Memory B cell (primary cell): ENCODE results near the gene OR1J4.
"Not testable (repeated sequence)": the region's sequence is repeated elsewhere in the genome, so short reads cannot be mapped to it uniquely, and the experiment has no call there.

Source experiments
- ATAC-seq: fragments of 150-1000 bp; cut with Tn5 transposase; 2 replicates; pipeline ENCODE4 v1.10.0; 2021; ENCODE audit warnings: low read depth, mild to moderate bottlenecking, moderate library complexity
- DNase-seq, 2 donors: peaks; one replicate each; pipeline ENCODE4 v3.0.0; 2022; ENCODE audit warnings: low spot score in 2 of 2
- H3K27ac Mint-ChIP-seq: one replicate; pipeline ENCODE4 v1.8.0; 2022; ENCODE audit warnings: mild to moderate bottlenecking, moderate library complexity, mixed read lengths
- H3K27me3 Mint-ChIP-seq: one replicate; pipeline ENCODE4 v1.8.0; 2022; ENCODE audit warnings: mixed read lengths
- H3K36me3 Mint-ChIP-seq: one replicate; pipeline ENCODE4 v1.8.0; 2022; ENCODE audit warnings: mild to moderate bottlenecking, mixed read lengths
- H3K4me1 Mint-ChIP-seq: one replicate; pipeline ENCODE4 v1.8.0; 2022; ENCODE audit warnings: mixed read lengths
- H3K4me3 Mint-ChIP-seq: one replicate; pipeline ENCODE4 v1.8.0; 2022; ENCODE audit warnings: mild to moderate bottlenecking, moderate library complexity, mixed read lengths
- H3K9me3 Mint-ChIP-seq: one replicate; pipeline ENCODE4 v1.8.0; 2022; ENCODE audit warnings: mixed read lengths

Gene OR1J4

DNA sequence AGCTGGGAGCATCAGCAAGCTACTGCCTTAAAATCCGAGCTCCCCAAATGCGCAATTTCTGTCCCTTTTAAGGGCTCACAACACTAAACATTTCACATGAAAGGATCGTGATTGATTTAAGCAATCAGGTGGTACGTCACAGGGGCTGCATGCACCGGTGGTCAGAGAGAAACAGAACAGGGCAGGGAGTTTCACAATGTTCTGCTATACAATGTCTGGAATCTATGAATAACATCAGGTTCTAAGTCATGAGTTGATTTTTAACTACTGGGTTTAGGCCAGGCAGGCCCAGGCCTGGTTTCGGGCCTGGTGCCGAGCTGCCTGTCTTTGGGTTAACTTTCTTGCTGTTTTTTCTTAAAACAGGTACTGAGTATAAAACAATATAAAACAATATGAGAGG lies 18.1 kb downstream of the OR1J4 start:
- H3K4me3 Mint-ChIP-seq, H3K4me1 Mint-ChIP-seq, H3K27me3 Mint-ChIP-seq, H3K36me3 Mint-ChIP-seq, ATAC-seq, H3K27ac Mint-ChIP-seq, DNase-seq, H3K9me3 Mint-ChIP-seq: not testable (repeated sequence)

DNA sequence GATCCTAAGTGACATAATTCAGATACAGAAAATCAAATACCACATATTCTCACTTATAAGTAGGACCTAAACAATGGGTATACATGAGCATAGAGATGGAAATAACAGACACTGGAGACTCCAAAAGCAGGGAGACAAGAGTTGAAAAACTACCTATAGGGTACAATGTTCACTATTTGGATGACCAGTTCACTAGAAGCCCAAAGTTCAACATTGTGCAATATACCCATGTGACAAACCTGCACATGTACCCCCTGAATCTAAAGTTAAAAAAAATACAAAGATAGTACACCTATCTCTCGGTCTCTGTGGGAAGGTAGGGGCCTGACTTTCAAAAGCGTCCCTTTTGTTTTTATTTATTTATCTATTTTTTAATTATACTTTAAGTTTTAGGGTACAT lies 19.8 kb downstream of the OR1J4 start:
- Mint-ChIP-seq H3K4me3 (no peak overlapping the region), H3K36me3 (no peaks in the 10 kb centered on the region), H3K27me3 (peaks cover 3% of the 10 kb centered on the region), H3K9me3 (peaks cover 3% of the 10 kb centered on the region), H3K4me1 (no peaks in the 10 kb centered on the region), H3K27ac (no peak overlapping the region)
- no peak for DNase-seq
- ATAC-seq = no peak

- H3K4me1 Mint-ChIP-seq = no peaks in the 10 kb centered on the region
- no peak overlapping the region for H3K27ac Mint-ChIP-seq
- H3K36me3 Mint-ChIP-seq = no peaks in the 10 kb centered on the region
- no peak for ATAC-seq
- H3K4me3 Mint-ChIP-seq = no peak overlapping the region
- peaks cover 4% of the 10 kb centered on the region for H3K27me3 Mint-ChIP-seq
- peaks cover 6% of the 10 kb centered on the region for H3K9me3 Mint-ChIP-seq
- no peak for DNase-seq
These were observed 27.3 kb downstream of the OR1J4 start for GRCh38 chr9:122546196-122546595.

DNA sequence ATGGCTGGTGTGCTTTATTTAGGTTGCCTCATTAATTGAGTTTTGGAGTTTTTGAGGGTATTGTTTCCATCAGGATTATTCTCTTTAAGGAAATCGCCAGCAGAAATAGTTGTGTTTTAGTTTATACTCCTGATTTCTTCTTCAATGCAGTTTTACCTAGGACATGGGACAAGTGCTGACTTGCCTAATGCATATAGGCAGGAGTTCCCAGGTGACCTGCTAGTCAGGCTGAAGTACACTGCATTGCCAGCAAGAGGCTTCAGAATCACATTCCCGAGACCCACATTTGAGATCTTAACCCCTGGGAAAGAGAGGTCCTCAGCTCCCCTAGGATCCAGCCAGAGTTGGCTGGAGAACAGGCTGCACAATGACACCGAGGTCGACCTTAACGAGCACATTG lies 32.4 kb downstream of the OR1J4 start:
- H3K36me3 Mint-ChIP-seq = no peaks in the 10 kb centered on the region
- no peak overlapping the region for H3K27ac Mint-ChIP-seq
- peaks cover 6% of the 10 kb centered on the region for H3K9me3 Mint-ChIP-seq
- H3K4me1 Mint-ChIP-seq = no peaks in the 10 kb centered on the region
- no peak for ATAC-seq
- H3K4me3 Mint-ChIP-seq = no peak overlapping the region
- no peak for DNase-seq
- H3K27me3 Mint-ChIP-seq = peaks cover 11% of the 10 kb centered on the region

DNA sequence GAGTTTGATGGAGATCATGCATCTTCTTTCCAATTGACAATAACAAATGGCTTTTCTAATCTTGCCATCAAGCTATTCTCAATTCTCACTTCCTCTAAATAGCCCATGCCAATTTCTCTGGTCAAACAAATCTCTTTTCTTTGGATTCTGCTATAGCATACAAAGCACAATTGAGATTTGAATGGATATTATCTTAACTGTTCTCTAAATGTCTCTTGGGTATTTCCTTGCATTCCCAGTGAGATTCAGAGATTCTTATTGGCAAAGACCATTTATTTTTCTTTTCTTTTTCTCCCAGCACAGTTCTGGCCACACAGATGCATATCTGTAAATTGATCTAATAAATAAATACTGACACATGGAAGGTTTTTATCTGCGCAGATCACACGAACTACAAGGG lies 33.9 kb downstream of the OR1J4 start, which contains the start of gene OR1N2:
Gene OR1N2, plus strand, starts transcription at position 301 of the 400 bp plus-strand sequence. CDS start 100 bp downstream, outside the sequence.
- Mint-ChIP-seq H3K9me3 (peaks cover 6% of the 10 kb centered on the region), H3K4me3 (no peak within 1 kb of the TSS)
- ATAC-seq = no peak

GRCh38 chr9:122561446-122561845 lies 42.5 kb downstream of the OR1J4 start:
- H3K27me3 Mint-ChIP-seq = peaks cover 15% of the 10 kb centered on the region
- H3K36me3 Mint-ChIP-seq = peaks cover 6% of the 10 kb centered on the region

More for the DNA sequence above, 33.9 kb downstream of the OR1J4 start, which contains the start of gene OR1N2:
- Mint-ChIP-seq H3K4me1 (no peaks in the 10 kb centered on the region), H3K27ac (no peak within 1 kb of the TSS), H3K27me3 (peaks cover 11% of the 10 kb centered on the region), H3K36me3 (no peaks in the 10 kb centered on the region)
- DNase-seq = no peak

GRCh38 chr9:122562134-122562760 lies 43.3 kb downstream of the OR1J4 start:
- ATAC-seq (no peak), DNase-seq (no peak)
- Mint-ChIP-seq H3K9me3 (peaks cover 10% of the 10 kb centered on the region), H3K27ac (no peak overlapping the region), H3K36me3 (peaks cover 6% of the 10 kb centered on the region), H3K27me3 (peaks cover 17% of the 10 kb centered on the region), H3K4me3 (no peak overlapping the region), H3K4me1 (no peaks in the 10 kb centered on the region)

More at GRCh38 chr9:122561446-122561845, 42.5 kb downstream of the OR1J4 start:
- Mint-ChIP-seq H3K4me1 (no peaks in the 10 kb centered on the region), H3K4me3 (no peak overlapping the region), H3K9me3 (peaks cover 10% of the 10 kb centered on the region), H3K27ac (no peak overlapping the region)
- DNase-seq (no peak), ATAC-seq (no peak)

- no peak overlapping the region for H3K4me3 Mint-ChIP-seq
- peaks cover 19% of the 10 kb centered on the region for H3K27me3 Mint-ChIP-seq
- no peaks in the 10 kb centered on the region for H3K4me1 Mint-ChIP-seq
- ATAC-seq (no peak), DNase-seq (no peak)
- peaks cover 2% of the 10 kb centered on the region for H3K36me3 Mint-ChIP-seq
- no peak overlapping the region for H3K27ac Mint-ChIP-seq
- no peaks in the 10 kb centered on the region for H3K9me3 Mint-ChIP-seq
These were observed 49.0 kb downstream of the OR1J4 start for GRCh38 chr9:122567901-122568300.
